ENCODE measurements around the gene ACSF3.
A peak's percentile ranks its signal among the peaks of the same experiment; 100 is the strongest.

Gene ACSF3

GRCh38 chr16:89113152-89113547 lies 19.5 kb downstream of the ACSF3 start:
- DNase-seq, result no peak

GRCh38 chr16:89113661-89114060 lies 20.0 kb downstream of the ACSF3 start:
- DNase-seq, result no peak

- no peak for DNase-seq
Measured at GRCh38 chr16:89114159-89114981, 20.7 kb downstream of the ACSF3 start.

- DNase-seq, result peak; percentile 71
Measured at GRCh38 chr16:89115216-89115861, 21.7 kb downstream of the ACSF3 start.

GRCh38 chr16:89116341-89117226 lies 22.9 kb downstream of the ACSF3 start:
- no peak for DNase-seq

- DNase-seq, result no peak
Measured at GRCh38 chr16:89117227-89117974, 23.7 kb downstream of the ACSF3 start.

- no peak for DNase-seq
Measured at GRCh38 chr16:89117975-89118289, 24.3 kb downstream of the ACSF3 start.

- DNase-seq, result no peak
Measured at GRCh38 chr16:89118361-89119165, 24.9 kb downstream of the ACSF3 start.

- DNase-seq, result no peak
Measured at GRCh38 chr16:89119166-89119621, 25.5 kb downstream of the ACSF3 start.

GRCh38 chr16:89119661-89120141 lies 26.0 kb downstream of the ACSF3 start:
- no peak for DNase-seq

- DNase-seq, result no peak
Measured at GRCh38 chr16:89120281-89120680, 26.6 kb downstream of the ACSF3 start.

GRCh38 chr16:89120921-89121351 lies 27.3 kb downstream of the ACSF3 start:
- no peak for DNase-seq

- no peak for DNase-seq
Measured at GRCh38 chr16:89121691-89122321, 28.2 kb downstream of the ACSF3 start.

- DNase-seq, result peak; percentile 42
Measured at GRCh38 chr16:89122322-89122851, 28.7 kb downstream of the ACSF3 start.

- no peak for DNase-seq
Measured at GRCh38 chr16:89123001-89123830, 29.6 kb downstream of the ACSF3 start.

GRCh38 chr16:89123831-89124100 lies 30.1 kb downstream of the ACSF3 start:
- DNase-seq, result no peak

GRCh38 chr16:89129378-89129777 lies 35.7 kb downstream of the ACSF3 start:
- no peak for DNase-seq

- DNase-seq, result no peak
Measured at GRCh38 chr16:89130448-89130847, 36.8 kb downstream of the ACSF3 start.

- no peak for DNase-seq
Measured at GRCh38 chr16:89131783-89132182, 38.1 kb downstream of the ACSF3 start.

Measured in stimulated activated CD4-positive, alpha-beta T cell treated with anti-CD3 and anti-CD28 coated beads, Interleukin-12 subunit alpha, Interleukin-12 subunit beta, amount 100 ng/mL, for 4 hours (primary cell).